K562 (cell line): ENCODE results near the gene LCA5L. TPM values are rescaled to one million over a fixed set of nuclear protein-coding genes. Genes with fewer than 3 reads are reported as not detected.

ENCODE experiments used
- ARHGAP35 ChIP-seq: fragments of 450-650 bp; IDR thresholded peaks from 2 replicates; pipeline ENCODE4 v1.6.1; 2018; ENCODE audit not compliant: partially characterized antibody
- BHLHE40 ChIP-seq: IDR thresholded peaks from 2 replicates; pipeline ENCODE4 v1.6.1; 2011; ENCODE audit warnings: low read length, improper control_type of control experiment
- CBX3 ChIP-seq, 2 experiments: IDR thresholded peaks; 1 replicate in 1 of 2; 2 replicates in 1 of 2; pipeline ENCODE4 v1.6.1; 2012; ENCODE audit warnings: inconsistent platforms in 2 of 2, low read length in 2 of 2, borderline replicate concordance in 1 of 2, control low read depth in 1 of 2
- GATAD2A ChIP-seq: fragments of 450-650 bp; IDR thresholded peaks from 2 replicates; pipeline ENCODE4 v1.6.1; 2017
- HES1 ChIP-seq: fragments of 450-650 bp; IDR thresholded peaks from 2 replicates; pipeline ENCODE4 v1.6.1; 2016; ENCODE audit warnings: low read depth, mild to moderate bottlenecking, moderate library complexity
- MCM3 ChIP-seq: fragments of 450-650 bp; IDR thresholded peaks from 2 replicates; pipeline ENCODE4 v1.6.1; 2016
- NCOR1 ChIP-seq: fragments of 450-650 bp; IDR thresholded peaks from 2 replicates; pipeline ENCODE4 v1.6.1; 2016; ENCODE audit warnings: mild to moderate bottlenecking, moderate library complexity
- RBM25 ChIP-seq: fragments of 200-400 bp; formaldehyde crosslinking; IDR thresholded peaks from 2 replicates; pipeline ENCODE4 v1.6.1; 2018; ENCODE audit warnings: low read length, low read depth, moderate library complexity; ENCODE audit not compliant: severe bottlenecking
- RBM34 ChIP-seq: fragments of 200-400 bp; formaldehyde crosslinking; IDR thresholded peaks from 2 replicates; pipeline ENCODE4 v1.6.1; 2018; ENCODE audit warnings: low read length, borderline replicate concordance; ENCODE audit not compliant: insufficient read depth
- REST ChIP-seq, 2 experiments: fragments of 450-650 bp; formaldehyde crosslinking in 1 of 2; IDR thresholded peaks; 2 replicates each; pipeline versions ENCODE4 v1.4.0 to v1.6.1; 2014 to 2020; ENCODE audit warnings: mild to moderate bottlenecking in 2 of 2, borderline replicate concordance in 1 of 2, low read depth in 1 of 2
- SMAD4 ChIP-seq: fragments of 250-450 bp; sonication (Bioruptor Pico); conservative IDR thresholded peaks from 2 replicates; pipeline ENCODE4 v1.8.0; 2021; ENCODE audit warnings: inconsistent platforms, mild to moderate bottlenecking, moderate library complexity
- SMARCA4 ChIP-seq: fragments of 450-650 bp; IDR thresholded peaks from 2 replicates; pipeline ENCODE4 v1.6.1; 2016
- SNAPC5 ChIP-seq: fragments of 250-450 bp; sonication (Bioruptor Pico); IDR thresholded peaks from 2 replicates; pipeline ENCODE4 v1.8.0; 2021; ENCODE audit warnings: moderate library complexity, mild to moderate bottlenecking, inconsistent platforms
- STAT5A ChIP-seq: IDR thresholded peaks from 2 replicates; pipeline ENCODE4 v1.6.1; 2012; ENCODE audit warnings: low read length, inconsistent platforms, borderline replicate concordance
- YBX1 ChIP-seq: fragments of 450-650 bp; IDR thresholded peaks from 2 replicates; pipeline ENCODE4 v1.7.1; 2016; ENCODE audit warnings: mild to moderate bottlenecking
- ZNF23 ChIP-seq: fragments of 250-450 bp; sonication (Bioruptor Pico); IDR thresholded peaks from 2 replicates; pipeline ENCODE4 v1.4.0; 2020; ENCODE audit warnings: mild to moderate bottlenecking
- polyA plus RNA-seq, 8 experiments: library from polyadenylated mRNA; depleted of rRNA in 4 of 8; stranded (reverse) in 5 of 8; unstranded in 3 of 8; fragments of >200 nt; fragmentation: Nextera tagmentation in 2 of 8; fragmentation: Illumina TruSeq in 1 of 8; extraction: Ambion mirVana in 2 of 8; extraction: Trizol in 1 of 8; gene quantifications; 2 replicates each; pipeline versions ENCODE4 v1.2.1 to v1.2.3, GENCODE V29; 2011 to 2014; ENCODE audit warnings: inconsistent platforms in 1 of 8, missing spikeins in 1 of 8
- total RNA-seq, 7 experiments: library from RNA; depleted of rRNA in 6 of 7; stranded (reverse); fragments of >200 nt in 6 of 7; fragmentation: Illumina TruSeq in 2 of 7; extraction: Trizol in 2 of 7; gene quantifications; 2 replicates each; pipeline versions ENCODE4 v1.2.1 to v1.2.3, GENCODE V29; 2011 to 2021; ENCODE audit warnings: low replicate concordance in 1 of 7

LCA5L gene
- total and polyA plus RNA-seq, 9 of the 15 experiments (the other 6 are each of a cell fraction or from before 2014, with no cell fraction given) = 1.8 to 4.9 (median 3.8) TPM

GRCh38 chr21:39422527-39423241, 22.9 kb downstream of the LCA5L start (continued):
- TF ChIP-seq RBM34 = no peak
- TF ChIP-seq SNAPC5 (CRISPR knock-in tag) = no peak
- peak; percentile 66 for TF ChIP-seq SMARCA4
- no peak for TF ChIP-seq ARHGAP35
- 0 out of 2 replicates have a peak, but pooled peaks have one; percentile 11 for TF ChIP-seq HES1
- TF ChIP-seq REST (IDR thresholded peaks at IDR 0.05; ENCODE audit: borderline replicate concordance) = peak; percentile 87
- TF ChIP-seq REST (CRISPR knock-in tag; IDR thresholded peaks at IDR 0.05; ENCODE audit: low read depth) = no peak
- TF ChIP-seq MCM3 = no peak
- no peak for TF ChIP-seq YBX1
- no peak for TF ChIP-seq RBM25
- TF ChIP-seq SMAD4 = peak; percentile 60; the same call in 1 of the 2 replicates
- TF ChIP-seq STAT5A = peak; percentile 51; the same call in 1 of the 2 replicates
- no peak for TF ChIP-seq NCOR1
- TF ChIP-seq CBX3 (IDR thresholded peaks at IDR 0.05; ENCODE audit: borderline replicate concordance in 1 of 2, low read length in 2 of 2) = peak in 1 of 2 experiments; percentile 54; a peak in 1 of 3 replicates
- no peak for TF ChIP-seq ZNF23
- no peak for TF ChIP-seq BHLHE40
- TF ChIP-seq GATAD2A = no peak
